Stimulated activated CD4-positive, alpha-beta T cell treated with anti-CD3 and anti-CD28 coated beads, Interleukin-15, amount 100 ng/mL, for 1 hour (primary cell): Measurements from ENCODE around the gene CASP5.
"Not testable (repeated sequence)": the region's sequence is repeated elsewhere in the genome, so short reads cannot be mapped to it uniquely, and the experiment has no call there.

Experiments
- DNase-seq, 2 donors: peaks; one replicate each; pipeline ENCODE4 v3.0.0-alpha.2; 2020; ENCODE audit warnings: low read depth in 1 of 2, low spot score in 1 of 2

CASP5 gene

GRCh38 chr11:105033781-105034180 is 10.8 kb upstream of the CASP5 start:
- DNase-seq: no peak

- no peak for DNase-seq
Observed at GRCh38 chr11:105033343-105033742, 10.4 kb upstream of the CASP5 start.

GRCh38 chr11:105032495-105032894 is 9.5 kb upstream of the CASP5 start:
- no peak for DNase-seq

- no peak for DNase-seq
Observed at GRCh38 chr11:105027678-105028077, 4.7 kb upstream of the CASP5 start.

- DNase-seq: no peak
Observed at GRCh38 chr11:105024394-105024793, 1.4 kb upstream of the CASP5 start.

- DNase-seq: no peak
Observed at GRCh38 chr11:105022527-105022926, 441 bp downstream of the CASP5 start.

- DNase-seq: no peak
Observed at GRCh38 chr11:105007463-105007862, 15.5 kb downstream of the CASP5 start.

GRCh38 chr11:105005451-105005845 is 17.5 kb downstream of the CASP5 start:
- no peak for DNase-seq

GRCh38 chr11:105004021-105004420 is 18.9 kb downstream of the CASP5 start:
- no peak for DNase-seq

- no peak for DNase-seq
Observed at GRCh38 chr11:105003151-105003550, 19.8 kb downstream of the CASP5 start.

- DNase-seq: peak; percentile 18 to 25
Observed at GRCh38 chr11:105000797-105001196, 22.2 kb downstream of the CASP5 start.

- no peak for DNase-seq
Observed at GRCh38 chr11:105000167-105000566, 22.8 kb downstream of the CASP5 start.

GRCh38 chr11:104999721-105000120 is 23.2 kb downstream of the CASP5 start:
- DNase-seq: no peak

- no peak for DNase-seq
Observed at GRCh38 chr11:104997288-104997687, 25.7 kb downstream of the CASP5 start.

- DNase-seq: no peak
Observed at GRCh38 chr11:104995001-104995408, 28.0 kb downstream of the CASP5 start.

GRCh38 chr11:104992781-104993180 is 30.2 kb downstream of the CASP5 start:
- DNase-seq: no peak

- no peak for DNase-seq
Observed at GRCh38 chr11:104991994-104992393, 31.0 kb downstream of the CASP5 start.

- DNase-seq: no peak
Observed at GRCh38 chr11:104984808-104985207, 38.2 kb downstream of the CASP5 start.

GRCh38 chr11:104979839-104980238 is 43.1 kb downstream of the CASP5 start:
- DNase-seq: no peak

GRCh38 chr11:104973616-104974015 is 49.4 kb downstream of the CASP5 start:
- DNase-seq: no peak

- DNase-seq: not testable (repeated sequence)
Observed at GRCh38 chr11:104972924-104973323, 50.0 kb downstream of the CASP5 start.

- DNase-seq: no peak
Observed at GRCh38 chr11:104970756-104971155, 52.2 kb downstream of the CASP5 start.

GRCh38 chr11:104968856-104969776 is 53.9 kb downstream of the CASP5 start:
- no peak for DNase-seq
